GM19025 (cell line): ENCODE measurements around the gene DGCR8.

Experiments used
- ATAC-seq: cut with Tn5 transposase; IDR thresholded peaks from one replicate; pipeline ENCODE4 v1.9.1; 2021; ENCODE audit warnings: mild to moderate bottlenecking, low read depth, moderate library complexity; ENCODE audit not compliant: unreplicated experiment

DGCR8 gene

GRCh38 chr22:20121856-20122415, 41.9 kb downstream of the DGCR8 start:
- ATAC-seq: no peak

- ATAC-seq: no peak
These were observed 43.5 kb downstream of the DGCR8 start for GRCh38 chr22:20123366-20124082.

- ATAC-seq: no peak
These were observed 44.2 kb downstream of the DGCR8 start for GRCh38 chr22:20124083-20124787.

GRCh38 chr22:20125201-20126174, 45.4 kb downstream of the DGCR8 start:
- no peak for ATAC-seq

GRCh38 chr22:20126284-20127029, 46.4 kb downstream of the DGCR8 start:
- no peak for ATAC-seq

GRCh38 chr22:20127318-20127868, 47.4 kb downstream of the DGCR8 start:
- ATAC-seq: no peak

- ATAC-seq: no peak
These were observed 48.0 kb downstream of the DGCR8 start for GRCh38 chr22:20127869-20128618.

GRCh38 chr22:20128619-20128901, 48.5 kb downstream of the DGCR8 start:
- ATAC-seq: no peak

GRCh38 chr22:20128902-20129746, 49.1 kb downstream of the DGCR8 start:
- ATAC-seq: no peak

- ATAC-seq: no peak
These were observed 49.6 kb downstream of the DGCR8 start for GRCh38 chr22:20129747-20130014.

- ATAC-seq: no peak
These were observed 50.3 kb downstream of the DGCR8 start for GRCh38 chr22:20130319-20130718.

- ATAC-seq: peak; percentile 72
These were observed 50.9 kb downstream of the DGCR8 start for GRCh38 chr22:20130731-20131596.

- ATAC-seq: peak; percentile 57
These were observed 51.5 kb downstream of the DGCR8 start, which contains the start of gene ZDHHC8 for GRCh38 chr22:20131597-20131858. Gene ZDHHC8, plus strand, starts transcription at chr22:20131804. Its CDS starts 144 bp downstream, at chr22:20131948.

GRCh38 chr22:20131859-20132685, 52.0 kb downstream of the DGCR8 start:
- peak; percentile 7 for ATAC-seq

GRCh38 chr22:20132686-20133246, 52.7 kb downstream of the DGCR8 start:
- ATAC-seq: no peak

- no peak for ATAC-seq
These were observed 54.0 kb downstream of the DGCR8 start for GRCh38 chr22:20133930-20134549.
